HEK293 (cell line): ENCODE measurements around the gene BDNF.

ENCODE experiments used
- CTCF ChIA-PET: fragments of 350-600 bp; formaldehyde crosslinking; extraction: SDS; loops from one replicate; lab custom pipeline; 2021; ENCODE audit warnings: antibody characterized with exemption; lab: Yijun Ruan, JAX
- POLR2A ChIA-PET: fragments of 300-600 bp; formaldehyde crosslinking; extraction: SDS; loops from one replicate; lab custom pipeline; 2020; ENCODE audit warnings: antibody characterized with exemption, inconsistent platforms; lab: Yijun Ruan, JAX
- H3K27ac ChIP-seq: fragments of 200-500 bp; sonication (Bioruptor generic); 2 replicates; pipeline ENCODE4 v1.5.1; 2014; ENCODE audit warnings: low read depth, low read length, control low read depth, inconsistent platforms; ENCODE audit errors: extremely low read depth
- H3K36me3 ChIP-seq, 2 experiments: fragments of 200-500 bp in 1 of 2; sonication (Bioruptor generic) in 1 of 2; 1 replicate in 1 of 2; 2 replicates in 1 of 2; pipeline ENCODE4 v1.5.1; 2014 to 2017; ENCODE audit warnings: inconsistent platforms in 2 of 2, low read length in 2 of 2; ENCODE audit not compliant: control insufficient read depth in 2 of 2, insufficient read depth in 1 of 2
- H3K4me1 ChIP-seq: fragments of 200-500 bp; sonication (Bioruptor generic); 2 replicates; pipeline ENCODE4 v1.5.1; 2014; ENCODE audit warnings: mild to moderate bottlenecking, low read length, inconsistent platforms; ENCODE audit not compliant: control insufficient read depth, insufficient read depth
- H3K4me3 ChIP-seq: 2 replicates; pipeline ENCODE4 v1.5.1; 2011; ENCODE audit warnings: low read depth, mild to moderate bottlenecking, control low read depth, low read length, moderate library complexity
- H3K9me3 ChIP-seq: fragments of 200-500 bp; sonication (Bioruptor generic); 2 replicates; pipeline ENCODE4 v1.5.1; 2014; ENCODE audit warnings: low read depth, low read length, inconsistent platforms; ENCODE audit not compliant: control insufficient read depth, insufficient read depth
- HIC1 ChIP-seq: fragments of 450-650 bp; formaldehyde crosslinking; IDR thresholded peaks from 2 replicates; pipeline ENCODE4 v1.5.1; 2016; ENCODE audit warnings: missing biosample characterization, missing genetic modification characterization
- PRDM2 ChIP-seq: fragments of 450-650 bp; formaldehyde crosslinking; IDR thresholded peaks from 2 replicates; pipeline ENCODE4 v1.5.1; 2016; ENCODE audit warnings: missing biosample characterization, missing genetic modification characterization, borderline replicate concordance
- RBAK ChIP-seq: fragments of 450-650 bp; formaldehyde crosslinking; IDR thresholded peaks from 2 replicates; pipeline ENCODE4 v1.5.1; 2016; ENCODE audit warnings: missing biosample characterization, missing genetic modification characterization
- SALL2 ChIP-seq: fragments of 450-650 bp; formaldehyde crosslinking; IDR thresholded peaks from 2 replicates; pipeline ENCODE4 v1.5.0; 2017; ENCODE audit warnings: missing biosample characterization, mild to moderate bottlenecking, missing genetic modification characterization, borderline replicate concordance
- ZBTB10 ChIP-seq: fragments of 450-650 bp; formaldehyde crosslinking; IDR thresholded peaks from 2 replicates; pipeline ENCODE4 v1.5.1; 2016; ENCODE audit warnings: missing biosample characterization, missing genetic modification characterization
- ZBTB17 ChIP-seq: fragments of 450-650 bp; formaldehyde crosslinking; IDR thresholded peaks from 2 replicates; pipeline ENCODE4 v1.5.1; 2016; ENCODE audit warnings: missing biosample characterization, missing genetic modification characterization
- ZBTB21 ChIP-seq: fragments of 450-650 bp; formaldehyde crosslinking; IDR thresholded peaks from 2 replicates; pipeline ENCODE4 v1.5.1; 2017; ENCODE audit warnings: missing biosample characterization, missing genetic modification characterization
- ZNF132 ChIP-seq: fragments of 450-650 bp; formaldehyde crosslinking; IDR thresholded peaks from 2 replicates; pipeline ENCODE4 v1.5.1; 2017; ENCODE audit warnings: missing biosample characterization, missing genetic modification characterization, borderline replicate concordance
- ZNF148 ChIP-seq: fragments of 450-650 bp; formaldehyde crosslinking; IDR thresholded peaks from 2 replicates; pipeline ENCODE4 v1.5.0; 2017; ENCODE audit warnings: missing biosample characterization, missing genetic modification characterization, borderline replicate concordance
- ZNF157 ChIP-seq: fragments of 450-650 bp; formaldehyde crosslinking; IDR thresholded peaks from 2 replicates; pipeline ENCODE4 v1.5.1; 2016; ENCODE audit warnings: missing biosample characterization, missing genetic modification characterization
- ZNF221 ChIP-seq: fragments of 450-650 bp; formaldehyde crosslinking; IDR thresholded peaks from 2 replicates; pipeline ENCODE4 v1.5.1; 2017; ENCODE audit warnings: missing biosample characterization, missing genetic modification characterization, borderline replicate concordance
- ZNF324 ChIP-seq: fragments of 450-650 bp; formaldehyde crosslinking; IDR thresholded peaks from 2 replicates; pipeline ENCODE4 v1.5.1; 2016; ENCODE audit warnings: missing biosample characterization, missing genetic modification characterization
- ZNF449 ChIP-seq: fragments of 450-650 bp; formaldehyde crosslinking; IDR thresholded peaks from 2 replicates; pipeline ENCODE4 v1.5.1; 2017; ENCODE audit warnings: missing biosample characterization, mild to moderate bottlenecking, missing genetic modification characterization, moderate library complexity
- ZNF623 ChIP-seq: fragments of 450-650 bp; formaldehyde crosslinking; IDR thresholded peaks from 2 replicates; pipeline ENCODE4 v1.5.1; 2016; ENCODE audit warnings: missing biosample characterization, missing genetic modification characterization
- ZNF654 ChIP-seq: fragments of 450-650 bp; formaldehyde crosslinking; IDR thresholded peaks from 2 replicates; pipeline ENCODE4 v1.5.1; 2016; ENCODE audit warnings: low read depth, missing biosample characterization, missing genetic modification characterization

Gene BDNF

GRCh38 chr11:27694992-27695391 is 5.3 kb downstream of the BDNF start:
- CTCF ChIA-PET: interaction anchor here (0.6 to 3.1 kb wide), 11 partner anchors 10 to 1635 kb away, joined by 3 to 19 read pairs (median 5); no protein-coding TSS in a partner anchor
- POLR2A ChIA-PET: no interaction called here

GRCh38 chr11:27693398-27693797 is 6.9 kb downstream of the BDNF start:
- POLR2A ChIA-PET: no interaction called here
- TF ChIP-seq ZBTB21 (tag by site-specific recombination) (no peak), HIC1 (no peak), ZBTB17 (tag by site-specific recombination) (no peak), SALL2 (tag by site-specific recombination) (no peak), ZNF157 (tag by site-specific recombination) (no peak), ZNF148 (tag by site-specific recombination) (no peak), ZBTB10 (tag by site-specific recombination) (no peak), ZNF623 (tag by site-specific recombination) (no peak)
- TF ChIP-seq, all 188 proteins: peak for 0
- Histone ChIP-seq H3K9me3 (no peaks in the 10 kb centered on the region), H3K4me1 (no peaks in the 10 kb centered on the region), H3K27ac (no peak overlapping the region), H3K36me3 (no peaks in the 10 kb centered on the region), H3K4me3 (no peak overlapping the region)
- CTCF ChIA-PET: interaction anchor here (0.6 kb wide), 1 partner anchor 38 kb away, joined by 3 read pairs; no protein-coding TSS in a partner anchor

More at GRCh38 chr11:27694992-27695391, 5.3 kb downstream of the BDNF start:
- peak; percentile 43 for TF ChIP-seq ZNF654
- TF ChIP-seq ZNF132 (tag by site-specific recombination): no peak
- no peak overlapping the region for H3K4me3 ChIP-seq
- H3K36me3 ChIP-seq: no peaks in the 10 kb centered on the region
- H3K4me1 ChIP-seq: no peaks in the 10 kb centered on the region
- H3K9me3 ChIP-seq: no peaks in the 10 kb centered on the region
- no peak overlapping the region for H3K27ac ChIP-seq

GRCh38 chr11:27692781-27693180 is 7.5 kb downstream of the BDNF start:
- CTCF ChIA-PET: interaction anchor here (0.6 kb wide), 1 partner anchor 38 kb away, joined by 3 read pairs; no protein-coding TSS in a partner anchor
- Histone ChIP-seq H3K4me1 (no peaks in the 10 kb centered on the region), H3K27ac (no peak overlapping the region), H3K36me3 (no peaks in the 10 kb centered on the region), H3K9me3 (no peaks in the 10 kb centered on the region), H3K4me3 (no peak overlapping the region)
- POLR2A ChIA-PET: no interaction called here
- TF ChIP-seq PRDM2 (tag by site-specific recombination) (no peak), ZBTB17 (tag by site-specific recombination) (no peak), ZNF449 (tag by site-specific recombination) (no peak), ZNF324 (no peak), ZNF221 (tag by site-specific recombination) (no peak), RBAK (tag by site-specific recombination) (no peak)
